ENCODE measurements around the gene ZNF8. TPM values are rescaled to one million over a fixed set of nuclear protein-coding genes. Genes with fewer than 3 reads are reported as not detected.

The ZNF8 gene
- total RNA-seq, 4 donors from 2014 or later, result 0.78 to 2.1 (median 1.2) TPM

- no peak for DNase-seq
- no peak overlapping the region for H3K4me3 ChIP-seq
- no peaks in the 10 kb centered on the region for H3K9me3 ChIP-seq
- H3K27me3 ChIP-seq, result no peaks in the 10 kb centered on the region
- TF ChIP-seq POLR2A (IDR thresholded peaks at IDR 0.05), result no peak
- no peak for TF ChIP-seq CTCF (IDR thresholded peaks at IDR 0.05 in 4 of 5, conservative IDR thresholded peaks at IDR 0.05 in 1 of 5)
- peaks cover 5 to 52% of the 10 kb centered on the region in 2 donors for H3K36me3 ChIP-seq
- no peak for ATAC-seq
- no peak overlapping the region for H3K27ac ChIP-seq
- in situ Hi-C loops (cut with MboI; ENCODE audit: low sequenced_read_pairs in 4 of 4), result no loop called here
- intact Hi-C loops (cut with DNase I; ENCODE audit: low total_unique reads), result no loop called here
- H3K4me1 ChIP-seq, result no peaks in the 10 kb centered on the region
These were observed 36.8 kb downstream of the ZNF8 start for GRCh38 chr19:58315580-58315979.

GRCh38 chr19:58317476-58318072 is 38.8 kb downstream of the ZNF8 start:
- intact Hi-C loops (cut with DNase I; ENCODE audit: low total_unique reads), result no loop called here
- no peaks in the 10 kb centered on the region for H3K9me3 ChIP-seq
- H3K36me3 ChIP-seq, result peaks cover 5 to 38% of the 10 kb centered on the region in 2 donors
- no peak for DNase-seq
- TF ChIP-seq POLR2A (IDR thresholded peaks at IDR 0.05), result no peak
- no peak for TF ChIP-seq CTCF (IDR thresholded peaks at IDR 0.05 in 4 of 5, conservative IDR thresholded peaks at IDR 0.05 in 1 of 5)
- no peaks in the 10 kb centered on the region for H3K27me3 ChIP-seq
- no peaks in the 10 kb centered on the region for H3K4me1 ChIP-seq
- ATAC-seq, result no peak
- H3K27ac ChIP-seq, result no peak overlapping the region
- H3K4me3 ChIP-seq, result no peak overlapping the region
- in situ Hi-C loops (cut with MboI; ENCODE audit: low sequenced_read_pairs in 4 of 4), result no loop called here

- peaks cover 5 to 31% of the 10 kb centered on the region in 2 donors for H3K36me3 ChIP-seq
- H3K4me1 ChIP-seq, result no peaks in the 10 kb centered on the region
- H3K27me3 ChIP-seq, result no peaks in the 10 kb centered on the region
- no peak overlapping the region for H3K27ac ChIP-seq
- no peaks in the 10 kb centered on the region for H3K9me3 ChIP-seq
- in situ Hi-C loops (cut with MboI; ENCODE audit: low sequenced_read_pairs in 4 of 4), result no loop called here
- no peak for DNase-seq
- no peak for ATAC-seq
- TF ChIP-seq POLR2A (IDR thresholded peaks at IDR 0.05) (no peak), CTCF (IDR thresholded peaks at IDR 0.05 in 4 of 5, conservative IDR thresholded peaks at IDR 0.05 in 1 of 5) (no peak)
- intact Hi-C loops (cut with DNase I; ENCODE audit: low total_unique reads), result no loop called here
- H3K4me3 ChIP-seq, result no peak overlapping the region
These were observed 39.5 kb downstream of the ZNF8 start for GRCh38 chr19:58318297-58318696.

- no peak overlapping the region for H3K27ac ChIP-seq
- H3K27me3 ChIP-seq, result no peaks in the 10 kb centered on the region
- TF ChIP-seq POLR2A (IDR thresholded peaks at IDR 0.05) (no peak), CTCF (IDR thresholded peaks at IDR 0.05 in 4 of 5, conservative IDR thresholded peaks at IDR 0.05 in 1 of 5) (no peak)
- H3K4me1 ChIP-seq, result no peaks in the 10 kb centered on the region
- H3K9me3 ChIP-seq, result no peaks in the 10 kb centered on the region
- no peak for ATAC-seq
- in situ Hi-C loops (cut with MboI; ENCODE audit: low sequenced_read_pairs in 4 of 4), result no loop called here
- H3K36me3 ChIP-seq, result peaks cover 3 to 21% of the 10 kb centered on the region in 2 donors
- intact Hi-C loops (cut with DNase I; ENCODE audit: low total_unique reads), result no loop called here
- no peak overlapping the region for H3K4me3 ChIP-seq
- no peak for DNase-seq
These were observed 40.5 kb downstream of the ZNF8 start for GRCh38 chr19:58319241-58319640.

Measured in gastrocnemius medialis (tissue), 4 donors.